ENCODE data around the gene DENND2A. TPM values are rescaled to one million over a fixed set of nuclear protein-coding genes. Genes with fewer than 3 reads are reported as not detected.
A peak's percentile ranks its signal among the peaks of the same experiment; 100 is the strongest.
"Not testable (repeated sequence)": the region's sequence is repeated elsewhere in the genome, so short reads cannot be mapped to it uniquely, and the experiment has no call there.

Gene DENND2A
- total RNA-seq, 6 donors from 2014 or later = 4.1 to 27.8 (median 12.1) TPM

GRCh38 chr7:140646931-140647647 lies 6.5 kb upstream of the DENND2A start:
- ATAC-seq (ENCODE audit: low FRiP score in 2 of 2) = peak; percentile 64 to 67

GRCh38 chr7:140645166-140645900 lies 4.7 kb upstream of the DENND2A start:
- ATAC-seq (ENCODE audit: low FRiP score in 2 of 2) = no peak
- DNase-seq = peak in 1 of 2 donors; percentile 4
- TF ChIP-seq POLR2AphosphoS5 (IDR thresholded peaks at IDR 0.05) (no peak), CTCF (IDR thresholded peaks at IDR 0.05) (peak in 1 of 6 experiments; percentile 18)
- no peaks in the 10 kb centered on the region for H3K36me3 ChIP-seq
- no peak overlapping the region for H3K4me3 ChIP-seq
- no peaks in the 10 kb centered on the region for H3K9me3 ChIP-seq
- no peak overlapping the region for H3K27ac ChIP-seq
- WGBS, 2 donors = 69 to 76% methylated on average over 7 to 8 of the region's 8 CpGs
- H3K4me1 ChIP-seq = peaks cover 8 to 12% (median 9%) of the 10 kb centered on the region in 4 donors
- peaks cover 0 to 9% (median 4%) of the 10 kb centered on the region in 4 donors for H3K27me3 ChIP-seq

More at GRCh38 chr7:140646931-140647647, 6.5 kb upstream of the DENND2A start:
- Histone ChIP-seq H3K36me3 (no peaks in the 10 kb centered on the region), H3K27ac (no peak overlapping the region), H3K4me1 (no peaks in the 10 kb centered on the region), H3K27me3 (no peaks in the 10 kb centered on the region), H3K4me3 (no peak overlapping the region), H3K9me3 (no peaks in the 10 kb centered on the region)
- TF ChIP-seq POLR2AphosphoS5 (IDR thresholded peaks at IDR 0.05) = no peak
- TF ChIP-seq CTCF (IDR thresholded peaks at IDR 0.05) = peak; percentile 10 to 41 (median 29)
- 25 to 33% methylated on average over 4 to 8 of the region's 8 CpGs for WGBS, 2 donors
- no peak for DNase-seq

- H3K27ac ChIP-seq; ATAC-seq (ENCODE audit: low FRiP score in 2 of 2); H3K36me3 ChIP-seq; H3K4me3 ChIP-seq; H3K9me3 ChIP-seq: not testable (repeated sequence)
- WGBS, 2 donors = 91 to 95% methylated on average over 13 of the region's 13 CpGs
- H3K27me3 ChIP-seq = peaks cover 0 to 15% (median 6%) of the 10 kb centered on the region in 4 donors
- DNase-seq = peak in 1 of 2 donors; percentile 11
- H3K4me1 ChIP-seq = peaks cover 12 to 17% (median 14%) of the 10 kb centered on the region in 4 donors
These were observed 4.1 kb upstream of the DENND2A start for GRCh38 chr7:140644761-140645160.

GRCh38 chr7:140643416-140643815 lies 2.8 kb upstream of the DENND2A start:
- TF ChIP-seq EP300 (IDR thresholded peaks at IDR 0.05) (no peak), POLR2AphosphoS5 (IDR thresholded peaks at IDR 0.05) (no peak), POLR2A (IDR thresholded peaks at IDR 0.05) (no peak), CTCF (IDR thresholded peaks at IDR 0.05) (no peak)
- H3K36me3 ChIP-seq = no peaks in the 10 kb centered on the region
- WGBS, 2 donors = 85 to 88% methylated on average over 5 of the region's 5 CpGs
- H3K4me3 ChIP-seq = no peak overlapping the region
- peaks cover 16 to 24% (median 19%) of the 10 kb centered on the region in 4 donors for H3K4me1 ChIP-seq
- no peaks in the 10 kb centered on the region for H3K9me3 ChIP-seq
- H3K27ac ChIP-seq = no peak overlapping the region
- no peak for ATAC-seq (ENCODE audit: low FRiP score in 2 of 2)
- peaks cover 0 to 18% (median 7%) of the 10 kb centered on the region in 4 donors for H3K27me3 ChIP-seq
- DNase-seq = no peak

- H3K27me3 ChIP-seq = peaks cover 0 to 18% (median 7%) of the 10 kb centered on the region in 4 donors
- peak overlapping the region in 3 of 4 donors; percentile 51 to 59 (median 55) for H3K4me3 ChIP-seq
- H3K9me3 ChIP-seq = no peaks in the 10 kb centered on the region
- no peaks in the 10 kb centered on the region for H3K36me3 ChIP-seq
- DNase-seq (no peak), ATAC-seq (ENCODE audit: low FRiP score in 2 of 2) (peak in 1 of 2 donors; percentile 2)
- WGBS, 2 donors = 60 to 70% methylated on average over 15 of the region's 15 CpGs
- H3K4me1 ChIP-seq = peaks cover 18 to 27% (median 24%) of the 10 kb centered on the region in 4 donors
- TF ChIP-seq EP300 (IDR thresholded peaks at IDR 0.05) = no peak
- no peak for TF ChIP-seq CTCF (IDR thresholded peaks at IDR 0.05)
- TF ChIP-seq POLR2AphosphoS5 (IDR thresholded peaks at IDR 0.05) = no peak
- TF ChIP-seq POLR2A (IDR thresholded peaks at IDR 0.05) = no peak
- peak overlapping the region; percentile 75 to 85 (median 80) for H3K27ac ChIP-seq
These were observed 1.0 kb upstream of the DENND2A start for GRCh38 chr7:140641524-140642195.
